Fibroblast of the conjunctiva (primary cell): ENCODE data around the gene TPRN.

Experiments
- DNase-seq: peaks from one replicate; pipeline ENCODE4 v3.0.0-alpha.2; 2010; ENCODE audit warnings: low read depth

Gene TPRN

GRCh38 chr9:137189297-137190295 is 10.9 kb downstream of the TPRN start:
- DNase-seq, result no peak

DNA sequence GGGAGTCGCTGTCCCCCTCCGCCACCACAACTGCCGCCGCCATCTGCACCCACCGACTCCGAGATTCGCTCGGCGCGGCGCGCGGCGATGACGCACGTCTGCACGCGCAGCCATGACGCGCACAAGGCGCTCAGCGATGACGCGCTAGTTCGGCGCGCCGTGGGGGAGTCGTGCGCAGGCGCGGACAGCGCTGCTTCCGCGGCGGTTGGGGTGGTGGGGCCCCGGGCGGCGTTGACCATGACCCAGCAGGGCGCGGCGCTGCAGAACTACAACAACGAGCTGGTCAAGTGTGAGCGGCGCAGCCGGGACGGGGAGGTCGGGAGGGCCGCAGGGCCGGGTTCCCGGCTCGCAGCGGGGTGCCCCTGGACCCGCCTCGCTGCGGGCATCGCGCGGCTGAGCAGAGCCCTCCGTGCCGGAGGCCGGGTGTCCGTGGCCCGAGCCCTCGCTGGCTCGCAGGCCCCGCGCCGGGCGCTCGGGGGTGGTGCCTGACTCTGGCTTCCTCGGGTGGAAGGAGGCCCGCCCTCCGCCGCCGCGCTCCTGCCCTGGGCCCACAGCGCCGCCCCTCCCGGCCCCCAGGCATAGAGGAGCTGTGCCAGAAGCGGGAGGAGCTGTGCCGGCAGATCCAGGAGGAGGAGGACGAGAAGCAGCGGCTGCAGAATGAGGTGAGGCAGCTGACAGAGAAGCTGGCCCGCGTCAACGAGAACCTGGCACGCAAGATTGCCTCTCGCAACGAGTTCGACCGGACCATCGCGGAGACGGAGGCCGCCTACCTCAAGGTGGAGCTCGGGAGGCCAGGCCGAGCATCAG is 11.8 kb downstream of the TPRN start, which contains the start of the genes ANAPC2 and SSNA1:
ANAPC2 (minus strand) TSS at position 71 of the 807 bp plus-strand sequence; CDS start at position 43, 28 bp downstream.
SSNA1 (plus strand) TSS at position 187 of the 807 bp plus-strand sequence; CDS start at position 238, 51 bp downstream.
- peak; percentile 88 for DNase-seq

- DNase-seq, result no peak
These were observed 12.5 kb downstream of the TPRN start for GRCh38 chr9:137188086-137188489.

- no peak for DNase-seq
These were observed 13.2 kb downstream of the TPRN start for GRCh38 chr9:137187386-137187785.

DNA sequence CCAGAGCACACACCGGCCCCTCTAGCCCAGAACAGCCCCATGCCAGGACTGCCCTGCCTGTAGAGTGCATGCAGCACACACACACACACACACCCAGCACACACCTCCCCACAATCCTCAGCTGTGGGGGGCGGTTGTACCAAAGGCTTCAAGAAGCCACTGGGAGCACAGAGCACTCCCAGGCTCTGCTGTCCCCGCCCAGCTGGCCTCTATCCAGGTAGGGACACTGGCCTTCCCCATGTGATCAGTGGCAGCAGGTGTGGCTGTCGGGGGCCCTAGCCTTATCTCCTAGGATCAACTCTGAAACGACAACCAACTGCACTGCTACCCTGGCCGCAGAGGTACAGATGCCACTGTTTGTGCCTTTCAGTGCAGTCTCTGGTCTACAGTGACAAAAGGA is 14.2 kb downstream of the TPRN start:
- no peak for DNase-seq

- no peak for DNase-seq
These were observed 14.6 kb downstream of the TPRN start for GRCh38 chr9:137185921-137186320.

- no peak for DNase-seq
These were observed 15.5 kb downstream of the TPRN start for GRCh38 chr9:137184881-137185660.

- no peak for DNase-seq
These were observed 16.5 kb downstream of the TPRN start for GRCh38 chr9:137183980-137184595.

DNA sequence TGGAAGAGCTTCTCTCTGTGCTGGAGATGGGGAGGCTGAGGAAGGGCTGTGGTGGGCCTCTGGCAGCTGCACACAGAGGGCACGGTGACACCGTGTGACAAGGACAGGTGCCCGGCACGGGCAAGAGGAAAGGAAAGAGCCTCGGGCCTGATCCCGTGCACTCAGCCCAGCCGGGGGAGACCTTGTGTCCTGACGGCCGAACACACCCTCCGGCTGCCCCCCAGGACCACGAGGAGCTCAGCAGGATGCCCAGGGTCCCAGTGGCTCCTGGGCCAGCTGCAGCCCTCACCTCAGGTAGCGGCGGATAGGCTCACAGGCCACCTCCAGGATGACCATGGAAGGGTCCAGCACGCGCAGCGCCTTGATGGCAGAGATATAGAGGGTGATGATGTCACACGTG is 17.7 kb downstream of the TPRN start:
- no peak for DNase-seq

DNA sequence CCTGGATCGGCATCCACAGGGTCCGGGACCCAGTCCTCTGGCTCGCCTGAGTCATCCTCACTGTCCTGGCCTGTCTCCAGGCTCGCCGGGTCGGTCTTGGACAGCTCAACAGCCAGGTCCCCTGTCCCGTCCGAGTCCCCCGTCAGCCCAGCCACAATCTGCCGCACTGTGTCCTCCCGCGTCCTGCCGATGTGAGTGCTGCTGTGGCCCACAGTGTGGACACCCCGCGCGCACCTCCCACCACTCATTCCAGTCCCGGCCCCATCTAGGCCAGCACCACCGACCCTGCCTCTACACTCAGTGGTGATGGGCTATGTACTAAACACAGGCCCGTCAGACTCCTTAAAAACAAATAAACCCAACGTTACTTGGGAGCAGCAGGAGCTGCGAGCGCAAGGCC is 18.9 kb downstream of the TPRN start:
- no peak for DNase-seq

DNA sequence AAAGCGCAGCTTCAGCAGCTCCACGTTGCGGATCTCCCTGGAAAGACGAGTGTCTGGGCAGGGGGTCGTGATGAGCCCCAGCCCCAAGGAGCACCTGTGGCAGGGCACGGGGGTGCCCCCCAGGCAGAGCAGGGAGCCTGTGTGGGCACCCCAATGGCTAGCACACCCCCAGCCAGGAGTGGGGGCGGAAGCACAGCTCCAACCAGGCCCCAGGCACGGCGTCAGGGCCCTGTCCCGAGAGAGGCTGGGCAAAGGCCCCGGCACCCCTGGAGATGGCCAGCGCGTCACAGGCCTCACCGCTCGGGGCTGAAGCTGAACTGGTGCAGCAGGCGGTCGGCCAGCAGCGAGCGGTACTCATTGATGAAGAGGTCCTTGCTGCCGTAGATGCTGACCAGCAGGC is 20.1 kb downstream of the TPRN start:
- DNase-seq, result no peak

DNA sequence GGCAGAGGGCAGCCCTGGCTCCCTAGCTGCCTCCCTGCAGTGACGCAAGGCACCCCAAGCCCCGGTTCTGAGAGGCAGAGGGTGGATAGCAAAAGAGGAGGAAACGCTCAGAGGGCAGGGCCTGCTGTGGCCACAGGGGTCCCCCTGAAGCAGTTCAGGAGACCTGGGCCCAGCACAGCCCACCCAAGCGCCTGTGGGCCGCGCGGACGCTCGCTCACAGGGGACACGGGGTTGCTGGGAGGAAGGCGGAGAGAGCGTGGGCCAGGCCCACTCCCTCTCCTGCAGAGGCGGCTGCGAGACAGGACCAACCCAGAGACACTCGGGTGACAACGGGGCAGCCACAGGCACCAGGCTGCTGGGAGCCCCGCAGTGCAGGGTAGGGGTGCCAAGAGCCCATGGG is 20.8 kb downstream of the TPRN start:
- DNase-seq, result no peak

- no peak for DNase-seq
These were observed 21.5 kb downstream of the TPRN start for GRCh38 chr9:137178939-137179630.

GRCh38 chr9:137178201-137178938 is 22.2 kb downstream of the TPRN start:
- no peak for DNase-seq

GRCh38 chr9:137176302-137177182 is 24.0 kb downstream of the TPRN start:
- no peak for DNase-seq

- no peak for DNase-seq
These were observed 25.1 kb downstream of the TPRN start for GRCh38 chr9:137175345-137175961.

- DNase-seq, result no peak
These were observed 25.7 kb downstream of the TPRN start for GRCh38 chr9:137174722-137175293.
